ENCODE data around the gene CMSS1.
"Not testable (repeated sequence)": the region's sequence is repeated elsewhere in the genome, so short reads cannot be mapped to it uniquely, and the experiment has no call there.

The CMSS1 gene

GRCh38 chr3:100081986-100082692 lies 264.5 kb downstream of the CMSS1 start:
- Mint-ChIP-seq H3K27me3 (no peaks in the 10 kb centered on the region), H3K4me1 (peaks cover 11 to 17% of the 10 kb centered on the region in 2 donors), H3K9me3 (no peaks in the 10 kb centered on the region), H3K4me3 (no peak overlapping the region), H3K36me3 (peaks cover 3 to 14% of the 10 kb centered on the region in 2 donors), H3K27ac (no peak overlapping the region)
- ATAC-seq (replicated peaks) (no peak), DNase-seq (no peak)

GRCh38 chr3:100082714-100083113 lies 265.1 kb downstream of the CMSS1 start:
- Mint-ChIP-seq H3K9me3 (no peaks in the 10 kb centered on the region), H3K36me3 (peaks cover 2 to 12% of the 10 kb centered on the region in 2 donors), H3K27me3 (no peaks in the 10 kb centered on the region), H3K27ac (no peak overlapping the region), H3K4me3 (no peak overlapping the region), H3K4me1 (peaks cover 12 to 21% of the 10 kb centered on the region in 2 donors)
- ATAC-seq (replicated peaks) = no peak
- DNase-seq = no peak

GRCh38 chr3:100083209-100083608 lies 265.5 kb downstream of the CMSS1 start:
- DNase-seq (no peak), ATAC-seq (replicated peaks) (no peak)
- H3K27ac Mint-ChIP-seq = no peak overlapping the region
- H3K36me3 Mint-ChIP-seq = peaks cover 2 to 12% of the 10 kb centered on the region in 2 donors
- no peaks in the 10 kb centered on the region for H3K27me3 Mint-ChIP-seq
- H3K9me3 Mint-ChIP-seq = no peaks in the 10 kb centered on the region
- peaks cover 12 to 21% of the 10 kb centered on the region in 2 donors for H3K4me1 Mint-ChIP-seq
- no peak overlapping the region for H3K4me3 Mint-ChIP-seq

GRCh38 chr3:100084100-100084806 lies 266.6 kb downstream of the CMSS1 start:
- no peaks in the 10 kb centered on the region for H3K9me3 Mint-ChIP-seq
- H3K27me3 Mint-ChIP-seq = no peaks in the 10 kb centered on the region
- H3K36me3 Mint-ChIP-seq = peaks cover 5 to 16% of the 10 kb centered on the region in 2 donors
- peaks cover 12 to 21% of the 10 kb centered on the region in 2 donors for H3K4me1 Mint-ChIP-seq
- no peak overlapping the region for H3K4me3 Mint-ChIP-seq
- ATAC-seq (replicated peaks) (peak; percentile 80 to 84), DNase-seq (no peak)
- H3K27ac Mint-ChIP-seq = no peak overlapping the region

- Mint-ChIP-seq H3K9me3 (no peaks in the 10 kb centered on the region), H3K4me3 (no peak overlapping the region), H3K27ac (no peak overlapping the region), H3K4me1 (peaks cover 14 to 31% of the 10 kb centered on the region in 2 donors), H3K27me3 (no peaks in the 10 kb centered on the region), H3K36me3 (peaks cover 5 to 13% of the 10 kb centered on the region in 2 donors)
- ATAC-seq (replicated peaks) = no peak
- DNase-seq = no peak
Measured at GRCh38 chr3:100086401-100086800, 268.7 kb downstream of the CMSS1 start.

GRCh38 chr3:100087198-100087597 lies 269.5 kb downstream of the CMSS1 start:
- Mint-ChIP-seq H3K27ac (peak overlapping the region; percentile 3), H3K9me3 (no peaks in the 10 kb centered on the region), H3K4me1 (peaks cover 14 to 31% of the 10 kb centered on the region in 2 donors), H3K36me3 (peaks cover 5 to 8% of the 10 kb centered on the region in 2 donors), H3K27me3 (no peaks in the 10 kb centered on the region), H3K4me3 (no peak overlapping the region)
- ATAC-seq (replicated peaks) = peak; percentile 83 to 85
- DNase-seq = no peak

- peaks cover 5 to 8% of the 10 kb centered on the region in 2 donors for H3K36me3 Mint-ChIP-seq
- no peaks in the 10 kb centered on the region for H3K9me3 Mint-ChIP-seq
- no peak for DNase-seq
- no peak overlapping the region for H3K27ac Mint-ChIP-seq
- H3K27me3 Mint-ChIP-seq = no peaks in the 10 kb centered on the region
- no peak overlapping the region for H3K4me3 Mint-ChIP-seq
- no peak for ATAC-seq (replicated peaks)
- H3K4me1 Mint-ChIP-seq = peaks cover 14 to 35% of the 10 kb centered on the region in 2 donors
Measured at GRCh38 chr3:100088735-100089368, 271.2 kb downstream of the CMSS1 start.

- H3K4me3 Mint-ChIP-seq = no peak overlapping the region
Measured at GRCh38 chr3:100089812-100090668, 272.4 kb downstream of the CMSS1 start.

GRCh38 chr3:100090669-100091005 lies 273.0 kb downstream of the CMSS1 start:
- H3K4me3 Mint-ChIP-seq = no peak overlapping the region
- H3K4me1 Mint-ChIP-seq = peaks cover 10 to 25% of the 10 kb centered on the region in 2 donors
- no peaks in the 10 kb centered on the region for H3K27me3 Mint-ChIP-seq
- DNase-seq (no peak), ATAC-seq (replicated peaks) (peak in 1 of 2 donors; percentile 7)
- H3K27ac Mint-ChIP-seq = no peak overlapping the region
- no peaks in the 10 kb centered on the region for H3K9me3 Mint-ChIP-seq
- peaks cover 6 to 8% of the 10 kb centered on the region in 2 donors for H3K36me3 Mint-ChIP-seq

More at GRCh38 chr3:100089812-100090668, 272.4 kb downstream of the CMSS1 start:
- H3K36me3 Mint-ChIP-seq = peaks cover 5 to 8% of the 10 kb centered on the region in 2 donors
- peaks cover 13 to 25% of the 10 kb centered on the region in 2 donors for H3K4me1 Mint-ChIP-seq
- H3K27me3 Mint-ChIP-seq = no peaks in the 10 kb centered on the region
- ATAC-seq (replicated peaks) (peak; percentile 79 to 80), DNase-seq (no peak)
- H3K27ac Mint-ChIP-seq = no peak overlapping the region
- no peaks in the 10 kb centered on the region for H3K9me3 Mint-ChIP-seq

- no peak overlapping the region for H3K27ac Mint-ChIP-seq
- H3K4me1 Mint-ChIP-seq = peaks cover 3 to 14% of the 10 kb centered on the region in 2 donors
- no peaks in the 10 kb centered on the region for H3K9me3 Mint-ChIP-seq
- no peak overlapping the region for H3K4me3 Mint-ChIP-seq
- no peak for DNase-seq
- ATAC-seq (replicated peaks) = no peak
- H3K27me3 Mint-ChIP-seq = no peaks in the 10 kb centered on the region
- H3K36me3 Mint-ChIP-seq = peaks cover 5 to 7% of the 10 kb centered on the region in 2 donors
Measured at GRCh38 chr3:100093831-100094230, 276.2 kb downstream of the CMSS1 start.

GRCh38 chr3:100096286-100096685 lies 278.6 kb downstream of the CMSS1 start:
- H3K27ac Mint-ChIP-seq; H3K9me3 Mint-ChIP-seq; H3K27me3 Mint-ChIP-seq; ATAC-seq (replicated peaks); H3K4me3 Mint-ChIP-seq; H3K4me1 Mint-ChIP-seq; DNase-seq: not testable (repeated sequence)
- H3K36me3 Mint-ChIP-seq = peaks cover 14 to 17% of the 10 kb centered on the region in 2 donors

- peaks cover 14 to 17% of the 10 kb centered on the region in 2 donors for H3K36me3 Mint-ChIP-seq
- no peak overlapping the region for H3K27ac Mint-ChIP-seq
- peaks cover 2 to 4% of the 10 kb centered on the region in 2 donors for H3K9me3 Mint-ChIP-seq
- H3K4me3 Mint-ChIP-seq = no peak overlapping the region
- ATAC-seq (replicated peaks) (no peak), DNase-seq (no peak)
- H3K4me1 Mint-ChIP-seq = peaks cover 0 to 4% of the 10 kb centered on the region in 2 donors
- H3K27me3 Mint-ChIP-seq = no peaks in the 10 kb centered on the region
Measured at GRCh38 chr3:100096866-100097265, 279.2 kb downstream of the CMSS1 start.

- H3K9me3 Mint-ChIP-seq = peaks cover 2 to 4% of the 10 kb centered on the region in 2 donors
- DNase-seq = no peak
- no peaks in the 10 kb centered on the region for H3K27me3 Mint-ChIP-seq
- peaks cover 5 to 13% of the 10 kb centered on the region in 2 donors for H3K4me1 Mint-ChIP-seq
- H3K27ac Mint-ChIP-seq = no peak overlapping the region
- no peak for ATAC-seq (replicated peaks)
- H3K4me3 Mint-ChIP-seq = no peak overlapping the region
- peaks cover 20 to 21% of the 10 kb centered on the region in 2 donors for H3K36me3 Mint-ChIP-seq
Measured at GRCh38 chr3:100097919-100098783, 280.5 kb downstream of the CMSS1 start.

Measured in stimulated activated naive B cell treated with anti-CD40 and anti-IgM and Interleukin-4, amounts not matched to agents 10 μg/mL and 1 μg/mL and 100 μg/mL, for 72 hours (primary cell).